KG1 (cell line): ENCODE measurements around the gene BCR.

Source experiments
- DNase-seq: peaks from one replicate; lab custom pipeline; 2025; lab: John Stamatoyannopoulos, UW

BCR gene

GRCh38 chr22:23151827-23152226, 28.5 kb upstream of the BCR start:
- no peak for DNase-seq

GRCh38 chr22:23152238-23153114, 27.8 kb upstream of the BCR start:
- DNase-seq, result no peak

- DNase-seq, result no peak
These were observed 26.3 kb upstream of the BCR start for GRCh38 chr22:23153994-23154393.

GRCh38 chr22:23154461-23154860, 25.8 kb upstream of the BCR start:
- DNase-seq, result no peak

GRCh38 chr22:23155143-23155542, 25.2 kb upstream of the BCR start:
- DNase-seq, result no peak

- no peak for DNase-seq
These were observed 24.5 kb upstream of the BCR start for GRCh38 chr22:23155831-23156230.

GRCh38 chr22:23156286-23156685, 24.0 kb upstream of the BCR start:
- DNase-seq, result no peak

- no peak for DNase-seq
These were observed 22.5 kb upstream of the BCR start for GRCh38 chr22:23157560-23158515.

- DNase-seq, result no peak
These were observed 21.6 kb upstream of the BCR start for GRCh38 chr22:23158516-23159290.

- DNase-seq, result no peak
These were observed 21.0 kb upstream of the BCR start for GRCh38 chr22:23159291-23159630.

- no peak for DNase-seq
These were observed 19.3 kb upstream of the BCR start for GRCh38 chr22:23161029-23161428.

GRCh38 chr22:23161574-23161973, 18.7 kb upstream of the BCR start:
- DNase-seq, result no peak

- no peak for DNase-seq
These were observed 16.6 kb upstream of the BCR start for GRCh38 chr22:23163665-23164064.

- no peak for DNase-seq
These were observed 16.2 kb upstream of the BCR start for GRCh38 chr22:23164091-23164490.

GRCh38 chr22:23166042-23166831, 14.1 kb upstream of the BCR start:
- no peak for DNase-seq

- DNase-seq, result no peak
These were observed 13.3 kb upstream of the BCR start for GRCh38 chr22:23166841-23167616.

- DNase-seq, result no peak
These were observed 11.8 kb upstream of the BCR start for GRCh38 chr22:23168391-23169042.

- DNase-seq, result no peak
These were observed 11.3 kb upstream of the BCR start for GRCh38 chr22:23169043-23169406.

GRCh38 chr22:23175817-23176644, 4.3 kb upstream of the BCR start:
- DNase-seq, result no peak
